ENCODE data around the gene TBC1D5. TPM values are rescaled to one million over a fixed set of nuclear protein-coding genes. Genes with fewer than 3 reads are reported as not detected.

The TBC1D5 gene
- total and polyA plus RNA-seq, 2 of the 8 experiments (the other 6 are each of a cell fraction or from before 2014, with no cell fraction given) = 11.0 to 22.9 TPM

DNA sequence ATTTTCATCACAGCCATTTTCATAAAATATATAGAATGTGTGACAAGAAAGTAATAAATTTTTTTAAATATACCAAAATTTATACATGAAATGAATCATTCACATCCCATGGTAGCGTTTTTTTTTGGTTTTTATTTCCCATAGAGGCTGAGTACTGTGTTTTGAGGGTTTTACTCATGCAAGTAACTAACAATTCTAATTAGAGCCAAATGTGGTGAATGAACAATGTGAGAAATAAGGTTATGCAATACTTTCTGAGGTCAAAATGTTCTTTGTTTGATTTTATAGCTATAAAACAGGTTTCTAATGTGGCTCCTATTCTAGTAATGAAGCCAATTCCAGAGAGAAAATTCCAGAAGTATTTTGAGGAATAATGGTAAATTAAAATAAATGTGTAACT, 386.8 kb downstream of the TBC1D5 start:
- FAIRE-seq (no peak), DNase-seq (ENCODE audit: low read depth in 1 of 2, low spot score in 2 of 2) (no peak)
- WGBS, 2 experiments (ENCODE audit: extremely low coverage in 1 of 2, insufficient coverage in 1 of 2, insufficient read length in 1 of 2, insufficient replicate concordance in 2 of 2, low coverage in 1 of 2, low lambda C conversion rate in 2 of 2, missing lambda C conversion rate in 1 of 2) = 90% methylated on average over 1 of the region's 1 CpG; no CpG with 5 or more reads in 1 of the 2 experiments
- Histone ChIP-seq H3K9ac (replicated peaks in 1 of 4; ENCODE audit: extremely low read depth in 1 of 4, low read depth in 3 of 4, low read length in 3 of 4) (no peak overlapping the region), H4K8ac (ENCODE audit: extremely low read depth, insufficient read depth, low read length) (no peak overlapping the region), H2BK20ac (ENCODE audit: low read length) (no peak overlapping the region), H4K20me1 (replicated peaks in 1 of 2; ENCODE audit: control insufficient read depth in 1 of 2, insufficient read depth in 2 of 2, low read length in 2 of 2) (no peaks in the 10 kb centered on the region), H3K23ac (ENCODE audit: insufficient read length) (no peak overlapping the region), H3K4me2 (ENCODE audit: insufficient read depth in 1 of 2, low read depth in 2 of 2, low read length in 2 of 2) (no peak overlapping the region), H2BK12ac (ENCODE audit: low read depth, low read length) (no peak overlapping the region), H2AK5ac (ENCODE audit: low read depth, low read length) (no peak overlapping the region), H3K36me3 (ENCODE audit: control insufficient read depth in 2 of 4, insufficient read depth in 4 of 4, low read length in 3 of 4) (no peaks in the 10 kb centered on the region), H4K5ac (ENCODE audit: insufficient read length, low read depth, low read length) (no peak overlapping the region), H4K91ac (replicated peaks; ENCODE audit: insufficient read length, low read length) (no peak overlapping the region), H2AFZ (ENCODE audit: low read length) (no peak overlapping the region), H2BK120ac (replicated peaks; ENCODE audit: low read depth, low read length) (no peak overlapping the region), H3K4me3 (ENCODE audit: extremely low read depth in 1 of 4, insufficient read depth in 2 of 4, low read depth in 3 of 4, low read length in 4 of 4) (no peak overlapping the region), H3K18ac (ENCODE audit: extremely low read depth, low read length) (no peak overlapping the region), H3K4me1 (replicated peaks in 1 of 4; ENCODE audit: control insufficient read depth in 3 of 4, insufficient read depth in 4 of 4, low read length in 3 of 4) (peaks cover 0 to 3% (median 0%) of the 10 kb centered on the region in 4 experiments; a peak in 1 of 7 replicates), H3K14ac (ENCODE audit: insufficient read length) (no peak overlapping the region), H3K27me3 (replicated peaks in 1 of 4; ENCODE audit: control insufficient read depth in 3 of 4, extremely low read depth in 1 of 4, insufficient read depth in 3 of 4, low read length in 3 of 4) (peaks cover 0 to 1% (median 0%) of the 10 kb centered on the region in 4 experiments; a peak in 1 of 7 replicates), H3K79me2 (ENCODE audit: control insufficient read depth in 1 of 2, insufficient read depth in 2 of 2, low read length in 2 of 2) (no peaks in the 10 kb centered on the region), H3K4ac (replicated peaks; ENCODE audit: insufficient read length, low read depth, low read length) (no peak overlapping the region), H3K27ac (ENCODE audit: low read depth, low read length) (no peak overlapping the region), H3K9me3 (ENCODE audit: insufficient read depth in 2 of 2, low read depth in 1 of 2, low read length in 1 of 2) (no peaks in the 10 kb centered on the region), H3K56ac (replicated peaks; ENCODE audit: insufficient read length, low read depth, low read length) (no peak overlapping the region), H3K79me1 (ENCODE audit: low read depth, low read length) (no peaks in the 10 kb centered on the region), H2BK5ac (ENCODE audit: low read depth, low read length) (no peak overlapping the region), H3K23me2 (ENCODE audit: low read depth, low read length) (no peaks in the 10 kb centered on the region), H2BK15ac (ENCODE audit: low read length) (no peak overlapping the region)
- no peak for TF ChIP-seq RNF2 (IDR thresholded peaks at IDR 0.05; ENCODE audit: borderline replicate concordance, low read depth, low read length, missing control alignments, poor library complexity, severe bottlenecking)
- no peak for TF ChIP-seq SUZ12 (IDR thresholded peaks at IDR 0.05; ENCODE audit: low read length)
- TF ChIP-seq BACH1 (IDR thresholded peaks at IDR 0.05; ENCODE audit: low read length) = no peak
- TF ChIP-seq RFX5 (IDR thresholded peaks at IDR 0.05; ENCODE audit: borderline replicate concordance, low read depth, low read length) = no peak
- TF ChIP-seq ZNF274 (IDR thresholded peaks at IDR 0.05; ENCODE audit: borderline replicate concordance, extremely low read depth, low read length) = no peak
- TF ChIP-seq CREB1 (IDR thresholded peaks at IDR 0.05) = no peak
- TF ChIP-seq JUN (IDR thresholded peaks at IDR 0.05; ENCODE audit: low read depth, low read length) = no peak
- TF ChIP-seq HDAC2 (IDR thresholded peaks at IDR 0.05; ENCODE audit: borderline replicate concordance in 1 of 2, low read depth in 2 of 2, low read length in 2 of 2) = no peak
- no peak for TF ChIP-seq GABPA (IDR thresholded peaks at IDR 0.05; ENCODE audit: borderline replicate concordance, insufficient read depth, low read length)
- no peak for TF ChIP-seq SP2 (IDR thresholded peaks at IDR 0.05; ENCODE audit: low read length)
- TF ChIP-seq JUND (IDR thresholded peaks at IDR 0.05; ENCODE audit: low read length) = no peak
- no peak for TF ChIP-seq SP1 (IDR thresholded peaks at IDR 0.05; ENCODE audit: low read depth, low read length)
- TF ChIP-seq TEAD4 (IDR thresholded peaks at IDR 0.05; ENCODE audit: low read depth, low read length) = no peak
- TF ChIP-seq ATF3 (IDR thresholded peaks at IDR 0.05; ENCODE audit: insufficient read depth, low read depth, low read length) = no peak
- POLR2A ChIA-PET (ENCODE audit: partially characterized antibody) = no interaction called here
- CTCF ChIA-PET (ENCODE audit: partially characterized antibody) = interaction anchor here (1.5 kb wide), 1 partner anchor 55 kb away, joined by 3 read pairs; no protein-coding TSS in a partner anchor
